SK-N-MC (cell line): ENCODE results near the gene NLRP10.

Source experiments
- EZH2 ChIP-seq: fragments of 200-600 bp; sonication (generic); IDR thresholded peaks from one replicate; pipeline ENCODE4 v1.6.1; 2017; ENCODE audit warnings: antibody characterized with exemption
- POLR2AphosphoS5 ChIP-seq: IDR thresholded peaks from 2 replicates; pipeline ENCODE4 v1.6.1; 2012; ENCODE audit warnings: mild to moderate bottlenecking, low read depth, low read length, borderline replicate concordance

GRCh38 chr11:7971846-7972245 is 6.6 kb upstream of the NLRP10 start:
- no peak for TF ChIP-seq POLR2AphosphoS5
- TF ChIP-seq EZH2: no peak
